Measurements from ENCODE around the gene OR2F1.

OR2F1 gene

DNA sequence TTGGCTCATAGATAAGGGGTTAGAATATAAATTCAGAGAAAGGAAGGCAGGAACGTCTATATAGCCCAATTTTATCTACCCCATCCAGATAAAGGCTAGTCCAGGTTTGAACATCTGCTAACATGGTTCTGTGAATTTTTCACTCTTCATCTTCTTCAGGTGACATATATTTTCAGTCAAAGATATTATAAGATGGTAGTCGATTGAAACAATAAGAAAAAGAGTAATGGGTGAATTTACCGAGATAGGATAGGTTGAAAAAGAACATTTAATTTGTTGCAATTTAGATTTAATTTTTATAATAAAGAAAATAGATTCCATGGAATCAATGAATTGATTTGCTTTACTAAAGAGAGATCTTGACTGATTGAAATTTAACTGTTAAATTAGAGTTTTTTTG is at the start of gene OR2F1:
TSS of gene OR2F1 (plus strand) at position 301 of the 400 bp plus-strand sequence. CDS start 5,127 bp downstream, outside the sequence.
- DNase-seq (ENCODE audit: low spot score), result no peak

GRCh38 chr7:143905509-143905908 is 49.1 kb upstream of the OR2F1 start:
- no peak for DNase-seq (ENCODE audit: low spot score)

GRCh38 chr7:143906151-143906550 is 48.5 kb upstream of the OR2F1 start:
- DNase-seq (ENCODE audit: low spot score), result no peak

GRCh38 chr7:143906895-143907294 is 47.7 kb upstream of the OR2F1 start:
- DNase-seq (ENCODE audit: low spot score), result no peak

DNA sequence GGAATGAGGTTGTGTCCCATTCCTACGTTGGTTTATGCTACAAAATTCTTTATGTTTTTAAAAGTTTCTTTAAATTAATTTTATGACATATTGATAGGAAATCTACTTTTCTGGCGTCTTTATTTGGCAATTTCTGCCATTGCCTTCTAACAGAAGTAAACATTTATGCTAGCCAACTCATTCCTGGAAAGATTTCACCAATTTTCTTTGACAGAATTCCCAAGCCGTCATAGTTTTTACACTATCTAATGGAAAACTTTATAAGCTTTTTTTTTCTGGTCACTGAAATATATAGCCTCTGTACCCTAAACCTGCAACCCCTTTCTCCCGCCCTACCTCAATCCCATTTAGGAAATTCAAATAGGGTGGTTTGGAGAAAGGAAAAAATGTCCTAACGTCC is 46.5 kb upstream of the OR2F1 start:
- no peak for DNase-seq (ENCODE audit: low spot score)

DNA sequence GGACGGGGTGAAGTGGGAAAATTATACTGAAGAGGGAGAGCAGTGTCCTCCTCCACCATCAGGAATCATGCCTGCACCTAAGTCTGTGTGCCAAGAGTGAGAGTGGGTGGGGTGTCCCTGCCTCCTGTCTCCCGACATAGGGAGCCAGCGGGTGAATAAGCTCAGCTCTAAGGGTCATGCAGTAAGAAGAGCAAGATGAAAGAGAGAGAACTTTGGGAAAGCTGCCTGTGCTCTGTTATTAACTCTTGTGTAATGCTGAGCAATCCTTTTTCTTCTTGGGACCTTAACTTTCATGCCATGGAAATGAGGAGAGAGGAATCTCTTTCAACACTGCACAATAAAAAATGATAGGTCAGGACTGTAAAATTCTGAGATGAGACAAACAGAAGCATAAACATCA is 44.8 kb upstream of the OR2F1 start:
- DNase-seq (ENCODE audit: low spot score), result no peak

- DNase-seq (ENCODE audit: low spot score), result no peak
Measured at GRCh38 chr7:143910473-143911248, 44.0 kb upstream of the OR2F1 start.

DNA sequence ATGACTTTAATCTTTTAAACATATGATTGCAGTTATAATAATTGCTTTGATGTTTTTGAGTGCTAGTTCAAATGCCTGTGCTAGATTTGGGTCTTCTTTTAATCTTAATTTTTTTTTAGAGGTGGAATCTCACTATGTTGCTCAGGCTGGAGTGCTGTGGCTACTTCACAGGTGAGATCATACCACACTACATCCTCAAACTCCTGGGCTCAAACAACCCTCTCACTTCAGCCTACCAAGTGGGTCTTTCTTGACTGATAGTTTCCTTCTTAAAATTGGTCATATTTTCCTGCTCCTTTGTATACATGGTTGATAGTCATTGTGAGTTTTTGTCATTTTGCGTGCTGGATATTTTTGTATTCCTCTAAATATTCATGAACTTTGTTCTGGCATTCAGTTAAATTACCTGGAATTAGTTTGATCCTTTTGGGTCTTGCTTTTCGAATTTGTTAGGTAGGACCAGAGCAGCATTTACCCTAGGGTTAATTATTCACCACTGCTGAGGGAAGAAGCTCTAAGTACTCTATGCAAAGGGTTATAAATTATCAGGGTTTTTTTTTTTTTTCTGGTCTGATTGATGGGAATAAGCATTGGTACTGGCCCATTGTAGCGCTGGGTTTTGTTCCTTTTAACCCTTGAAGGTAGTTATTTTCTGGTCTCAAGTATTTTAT is 40.6 kb upstream of the OR2F1 start:
- DNase-seq (ENCODE audit: low spot score), result no peak

GRCh38 chr7:143914938-143915652 is 39.5 kb upstream of the OR2F1 start:
- DNase-seq (ENCODE audit: low spot score), result no peak

GRCh38 chr7:143924851-143925250 is 29.8 kb upstream of the OR2F1 start:
- no peak for DNase-seq (ENCODE audit: low spot score)

GRCh38 chr7:143929224-143929920 is 25.3 kb upstream of the OR2F1 start:
- DNase-seq (ENCODE audit: low spot score), result no peak

DNA sequence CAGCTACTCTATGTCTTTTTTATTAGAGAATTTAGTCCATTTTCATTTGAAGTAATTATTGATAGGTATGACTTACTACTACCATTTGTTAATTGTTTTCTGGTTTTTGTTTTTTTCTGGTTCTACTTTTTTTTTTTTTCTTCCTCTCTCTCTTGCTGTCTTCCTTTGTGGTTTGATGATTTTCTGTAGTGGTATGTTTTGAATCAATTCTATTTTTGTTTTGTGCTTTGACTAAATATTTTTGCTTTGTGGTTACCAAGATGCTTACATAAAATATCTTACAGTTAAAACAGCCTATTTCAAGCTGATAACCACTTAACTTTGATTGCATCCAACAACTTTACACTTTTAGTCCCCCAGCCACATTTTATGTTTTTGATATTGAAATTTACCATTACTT is 22.9 kb upstream of the OR2F1 start:
- DNase-seq (ENCODE audit: low spot score), result no peak

DNA sequence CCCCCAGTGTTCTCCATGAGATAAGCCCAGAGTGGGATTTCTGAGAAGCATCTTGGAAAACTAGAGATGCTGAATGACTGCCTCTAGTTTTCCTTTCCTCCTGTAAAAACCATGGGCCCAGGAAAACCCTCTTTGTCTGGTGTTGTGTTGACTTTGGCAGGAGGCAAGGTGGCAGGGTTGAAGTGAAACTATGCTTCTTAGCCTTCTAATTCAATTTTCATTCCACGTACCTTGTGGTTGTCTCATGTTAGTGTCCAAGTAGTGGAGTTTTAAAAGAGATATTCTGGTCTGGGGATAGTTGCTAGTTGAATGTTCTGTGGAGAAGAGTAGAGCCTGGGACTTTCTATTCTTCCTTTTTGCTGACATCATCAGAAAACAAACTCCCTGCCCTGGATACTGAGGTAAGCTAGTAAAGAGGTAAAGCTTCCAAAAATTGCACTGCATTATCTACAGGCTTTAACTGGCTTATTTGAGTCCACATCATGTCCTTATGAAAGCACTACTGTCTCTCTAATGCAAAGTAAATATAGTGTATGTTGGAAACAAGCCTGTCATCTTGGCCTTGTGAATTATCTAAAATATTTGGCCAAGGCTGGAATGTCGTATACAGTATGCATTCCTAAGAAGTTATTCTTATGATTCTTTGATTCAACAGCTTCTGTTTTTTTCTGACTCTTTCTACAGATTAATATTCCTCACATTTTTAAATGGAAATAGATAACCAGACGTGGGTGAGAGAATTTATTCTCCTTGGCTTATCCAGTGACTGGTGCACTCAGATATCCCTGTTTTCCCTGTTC is 19.9 kb upstream of the OR2F1 start, which contains the start of gene OR2F2:
TSS of gene OR2F2 (plus strand) at position 708 of the 800 bp plus-strand sequence. CDS start at position 708, 0 bp downstream.
- no peak for DNase-seq (ENCODE audit: low spot score)

DNA sequence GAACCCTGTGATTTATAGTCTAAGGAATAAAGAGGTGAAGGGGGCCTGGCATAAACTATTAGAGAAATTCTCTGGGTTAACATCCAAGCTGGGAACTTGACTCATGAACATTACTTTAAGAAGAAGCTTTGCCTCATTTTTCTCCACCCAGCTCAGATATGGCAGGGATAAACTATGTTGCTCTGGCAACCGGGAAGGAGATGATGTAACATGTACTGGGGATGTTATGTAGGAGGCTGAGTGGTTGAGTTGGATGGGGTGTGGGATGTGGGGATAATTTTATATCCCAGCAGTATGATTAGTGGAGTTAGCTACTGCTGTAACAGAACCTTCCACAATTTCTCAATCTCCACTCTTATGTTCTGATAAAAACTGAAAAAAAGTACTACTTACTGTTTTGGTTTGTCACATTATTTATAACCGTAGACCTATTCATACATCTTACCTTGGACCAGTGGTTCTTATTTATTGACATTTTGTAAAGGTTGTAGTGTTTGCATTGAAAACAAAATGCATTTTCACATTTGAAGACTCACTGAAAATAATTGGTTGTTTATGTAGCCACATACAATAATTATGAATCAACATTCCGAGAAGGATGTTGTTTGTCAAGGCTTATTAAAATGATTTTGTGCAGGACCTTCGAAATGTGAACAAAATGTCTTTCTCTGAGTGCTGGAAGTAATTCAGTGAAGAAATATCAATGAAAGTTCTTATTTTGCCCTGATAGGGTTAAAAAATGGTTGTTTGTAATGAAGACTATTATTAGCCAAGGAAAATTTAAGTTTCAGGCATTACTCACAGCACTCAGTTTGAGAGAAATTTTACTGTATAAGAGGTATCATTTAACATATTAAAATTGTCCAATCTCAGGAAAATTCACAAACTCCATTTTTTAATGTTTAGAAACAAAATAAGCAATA is 18.3 kb upstream of the OR2F1 start:
- no peak for DNase-seq (ENCODE audit: low spot score)

- DNase-seq (ENCODE audit: low spot score), result no peak
Measured at GRCh38 chr7:143938379-143939243, 16.0 kb upstream of the OR2F1 start.

DNA sequence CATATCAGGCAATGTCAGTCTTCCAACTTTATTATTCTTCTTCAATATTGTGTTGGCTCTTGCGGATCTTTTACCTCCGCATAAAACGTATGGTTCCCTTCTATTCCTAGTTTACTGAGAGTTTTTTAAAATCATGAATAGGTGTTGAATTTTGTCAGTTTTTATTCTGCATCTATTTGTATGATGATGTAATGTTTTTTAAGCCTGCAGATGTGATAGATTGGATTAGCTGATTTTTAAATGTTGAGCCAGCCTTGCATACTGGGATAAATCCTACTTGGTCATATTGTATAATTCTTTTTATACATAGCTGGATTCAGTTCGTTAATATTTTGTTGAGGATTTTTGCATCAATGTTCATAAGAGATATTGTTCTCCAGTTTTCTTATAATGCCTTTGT is 9.2 kb upstream of the OR2F1 start:
- DNase-seq (ENCODE audit: low spot score), result no peak

- DNase-seq (ENCODE audit: low spot score), result no peak
Measured at GRCh38 chr7:143947111-143947510, 7.5 kb upstream of the OR2F1 start.

DNA sequence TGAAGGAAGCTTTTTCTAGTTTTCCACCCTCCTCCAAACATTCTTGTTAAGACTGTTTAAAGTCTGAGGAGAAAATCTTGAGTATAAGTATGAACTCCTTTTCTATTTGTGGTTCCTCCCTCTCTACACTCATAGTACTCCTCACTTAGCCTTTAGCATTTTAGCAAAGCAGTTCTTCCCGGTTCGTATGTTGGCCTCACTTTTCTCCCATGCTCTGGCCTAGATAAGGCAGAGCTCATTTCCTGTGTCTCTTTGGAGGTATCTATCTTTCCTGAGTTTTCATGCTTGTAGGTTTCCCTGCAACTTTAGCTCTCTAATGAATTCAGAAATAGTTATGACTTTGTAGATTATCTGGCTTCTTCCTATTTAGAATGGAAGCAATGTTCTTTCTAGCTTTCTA is 5.9 kb upstream of the OR2F1 start:
- no peak for DNase-seq (ENCODE audit: low spot score)

DNA sequence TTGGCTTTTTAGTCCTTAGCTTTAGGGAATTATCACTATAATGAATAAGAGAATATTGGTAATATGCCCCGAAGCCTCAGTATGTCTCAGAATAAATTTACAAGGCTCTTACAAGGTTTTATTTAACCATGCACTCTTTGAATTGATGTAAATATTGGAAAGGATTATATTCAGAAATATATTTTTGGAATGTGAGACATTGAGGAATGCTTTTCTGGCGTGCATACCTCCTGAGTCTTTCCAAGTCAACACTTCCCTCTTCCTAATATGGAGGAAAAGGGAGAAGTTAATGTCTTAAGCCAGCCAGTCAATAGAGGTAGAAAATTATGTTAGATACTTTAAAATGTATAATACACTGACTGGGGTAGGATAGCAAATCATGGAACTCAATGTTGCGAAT is 1.2 kb upstream of the OR2F1 start:
- no peak for DNase-seq (ENCODE audit: low spot score)
